Esophagus muscularis mucosa (tissue), 4 donors: ENCODE measurements around the gene RNF168.

Experiments used
- CTCF ChIP-seq, 3 experiments: fragments of 200-600 bp in 2 of 3; fragments of 450-650 bp in 1 of 3; sonication (generic) in 2 of 3; IDR thresholded peaks; one replicate each; pipeline ENCODE4 v1.5.1; 2017 to 2019; ENCODE audit warnings: antibody characterized with exemption in 3 of 3, mild to moderate bottlenecking in 2 of 3, moderate library complexity in 1 of 3
- EP300 ChIP-seq: sonication (generic); formaldehyde crosslinking; IDR thresholded peaks from one replicate; pipeline ENCODE4 v1.6.1; 2017; ENCODE audit warnings: antibody characterized with exemption
- POLR2A ChIP-seq: fragments of 450-650 bp; IDR thresholded peaks from one replicate; pipeline ENCODE4 v1.6.1; 2017; ENCODE audit warnings: antibody characterized with exemption, moderate library complexity, mild to moderate bottlenecking, low read depth

GRCh38 chr3:196496183-196496582 lies 7.4 kb downstream of the RNF168 start:
- no peak for TF ChIP-seq CTCF (IDR thresholded peaks at IDR 0.05)
- no peak for TF ChIP-seq EP300
- no peak for TF ChIP-seq POLR2A
